K562 (cell line): Measurements from ENCODE around the gene ZFYVE19. TPM values are rescaled to one million over a fixed set of nuclear protein-coding genes. Genes with fewer than 3 reads are reported as not detected.

Experiments used
- CBX2 ChIP-seq: fragments of 200-600 bp; sonication (generic); IDR thresholded peaks from one replicate; pipeline ENCODE4 v1.6.1; 2012; ENCODE audit warnings: mild to moderate bottlenecking, low read length, inconsistent platforms; ENCODE audit not compliant: insufficient read depth, poor library complexity, severe bottlenecking
- CEBPB ChIP-seq: fragments of 450-650 bp; IDR thresholded peaks from 2 replicates; pipeline ENCODE4 v1.6.1; 2016; ENCODE audit warnings: missing genetic modification characterization, missing compliant biosample characterization
- CREBBP ChIP-seq: IDR thresholded peaks from one replicate; pipeline ENCODE4 v1.6.1; 2012; ENCODE audit warnings: low read depth, mild to moderate bottlenecking, control low read depth, inconsistent platforms, low read length
- CTCFL ChIP-seq: IDR thresholded peaks from 2 replicates; pipeline ENCODE4 v1.6.1; 2011; ENCODE audit warnings: borderline replicate concordance, low read depth, mild to moderate bottlenecking, moderate library complexity, low read length; ENCODE audit not compliant: insufficient read depth, poor library complexity, severe bottlenecking
- E2F4 ChIP-seq: sonication (generic); formaldehyde crosslinking; IDR thresholded peaks from 2 replicates; pipeline ENCODE4 v1.8.0; 2022; ENCODE audit warnings: mild to moderate bottlenecking, low read depth, missing genetic modification reagents
- GTF2F1 ChIP-seq: IDR thresholded peaks from 2 replicates; pipeline ENCODE4 v1.6.1; 2011; ENCODE audit warnings: low read depth, low read length, improper control_type of control experiment
- HDAC3 ChIP-seq: fragments of 450-650 bp; IDR thresholded peaks from 2 replicates; pipeline ENCODE4 v1.6.1; 2018; ENCODE audit warnings: borderline replicate concordance, mild to moderate bottlenecking, moderate library complexity; ENCODE audit not compliant: partially characterized antibody
- NBN ChIP-seq: fragments of 450-650 bp; IDR thresholded peaks from 2 replicates; pipeline ENCODE4 v1.6.1; 2016; ENCODE audit warnings: low read depth, mild to moderate bottlenecking
- NFRKB ChIP-seq: fragments of 450-650 bp; IDR thresholded peaks from 2 replicates; pipeline ENCODE4 v1.6.1; 2016; ENCODE audit warnings: low read depth
- PHF8 ChIP-seq: fragments of 200-600 bp; sonication (generic); IDR thresholded peaks from 2 replicates; pipeline ENCODE4 v1.6.1; 2012; ENCODE audit warnings: mixed run types, mild to moderate bottlenecking, inconsistent platforms, low read length, moderate library complexity, borderline replicate concordance
- PURB ChIP-seq: sonication (generic); formaldehyde crosslinking; IDR thresholded peaks from 2 replicates; pipeline ENCODE4 v1.9.0; 2021; ENCODE audit warnings: low read depth, mild to moderate bottlenecking, missing genetic modification reagents
- RB1 ChIP-seq: fragments of 450-650 bp; IDR thresholded peaks from 2 replicates; pipeline ENCODE4 v1.6.1; 2017; ENCODE audit warnings: low read depth, mild to moderate bottlenecking
- TAF1 ChIP-seq: IDR thresholded peaks from 2 replicates; pipeline ENCODE4 v1.6.1; 2011; ENCODE audit warnings: mild to moderate bottlenecking, low read length, moderate library complexity; ENCODE audit not compliant: insufficient read depth, control insufficient read depth, severe bottlenecking; ENCODE audit errors: extremely low read depth
- TFAP4 ChIP-seq: sonication (generic); formaldehyde crosslinking; IDR thresholded peaks from 2 replicates; pipeline ENCODE4 v1.8.0; 2022; ENCODE audit warnings: missing genetic modification reagents, mild to moderate bottlenecking, moderate library complexity, borderline replicate concordance
- U2AF2 ChIP-seq: fragments of 200-400 bp; formaldehyde crosslinking; optimal IDR thresholded peaks from 2 replicates; pipeline ENCODE3; 2017; ENCODE audit warnings: low read depth, mild to moderate bottlenecking, low read length
- ZNF398 ChIP-seq: fragments of 250-450 bp; sonication (Bioruptor Pico); IDR thresholded peaks from 2 replicates; pipeline ENCODE4 v1.8.0; 2021; ENCODE audit warnings: moderate library complexity, mild to moderate bottlenecking, inconsistent platforms
- ZNF512 ChIP-seq: IDR thresholded peaks from 2 replicates; pipeline ENCODE4 v1.6.1; 2016; ENCODE audit warnings: missing genetic modification characterization, missing compliant biosample characterization
- ZNF75A ChIP-seq: fragments of 450-650 bp; formaldehyde crosslinking; IDR thresholded peaks from 2 replicates; pipeline ENCODE4 v1.4.0; 2020; ENCODE audit warnings: mild to moderate bottlenecking
- polyA plus RNA-seq, 8 experiments: library from polyadenylated mRNA; depleted of rRNA in 4 of 8; stranded (reverse) in 5 of 8; unstranded in 3 of 8; fragments of >200 nt; fragmentation: Nextera tagmentation in 2 of 8; fragmentation: Illumina TruSeq in 1 of 8; extraction: Ambion mirVana in 2 of 8; extraction: Trizol in 1 of 8; gene quantifications; 2 replicates each; pipeline versions ENCODE4 v1.2.1 to v1.2.3, GENCODE V29; 2011 to 2014; ENCODE audit warnings: inconsistent platforms in 1 of 8, missing spikeins in 1 of 8
- total RNA-seq, 7 experiments: library from RNA; depleted of rRNA in 6 of 7; stranded (reverse); fragments of >200 nt in 6 of 7; fragmentation: Illumina TruSeq in 2 of 7; extraction: Trizol in 2 of 7; gene quantifications; 2 replicates each; pipeline versions ENCODE4 v1.2.1 to v1.2.3, GENCODE V29; 2011 to 2021; ENCODE audit warnings: low replicate concordance in 1 of 7

The ZFYVE19 gene
- total and polyA plus RNA-seq, 9 of the 15 experiments (the other 6 are each of a cell fraction or from before 2014, with no cell fraction given) = 1.5 to 36.8 (median 19.9) TPM

- no peak for TF ChIP-seq HDAC3
- TF ChIP-seq TFAP4 = peak; percentile 82; the same call in 1 of the 2 replicates
- no peak for TF ChIP-seq U2AF2
- no peak for TF ChIP-seq CBX2
- no peak for TF ChIP-seq PHF8
- no peak for TF ChIP-seq CEBPB (tag)
- no peak for TF ChIP-seq GTF2F1
- TF ChIP-seq CTCFL = no peak
- peak; percentile 53; the same call in 1 of the 2 replicates for TF ChIP-seq RB1
- no peak for TF ChIP-seq CREBBP
- 0 out of 2 replicates have a peak, but pooled peaks have one; percentile 25 for TF ChIP-seq E2F4
- TF ChIP-seq ZNF75A (CRISPR knock-in tag) = no peak
- TF ChIP-seq NBN = peak; percentile 56
- no peak for TF ChIP-seq PURB (CRISPR knock-in tag)
- no peak for TF ChIP-seq ZNF398 (CRISPR knock-in tag)
- TF ChIP-seq TAF1 = no peak
- no peak for TF ChIP-seq ZNF512 (tag)
- TF ChIP-seq NFRKB = peak; percentile 68; the same call in 1 of the 2 replicates
These were observed 43.7 kb upstream of the ZFYVE19 start (continued) for GRCh38 chr15:40762919-40763800.
